ENCODE data around the gene MAGEA3. TPM values are rescaled to one million over a fixed set of nuclear protein-coding genes. Genes with fewer than 3 reads are reported as not detected.
A peak's percentile ranks its signal among the peaks of the same experiment; 100 is the strongest.
"Not testable (repeated sequence)": the region's sequence is repeated elsewhere in the genome, so short reads cannot be mapped to it uniquely, and the experiment has no call there.

Gene MAGEA3
- under 1 TPM in 3 of 8 experiments, not detected in 5; 0.11 to 1.00 (median 0.14) TPM for total RNA-seq

GRCh38 chrX:152697952-152698931, at the start of gene MAGEA3:
MAGEA3 (plus strand) TSS chrX:152698794; CDS start chrX:152700833, 2,039 bp downstream.
- H3K27ac ChIP-seq; H3K4me3 ChIP-seq; ATAC-seq (replicated peaks in 6 of 8); in situ Hi-C loops (cut with MboI; ENCODE audit: low pct_unique_long_range_greater_than_20kb in 2 of 9, low sequenced_read_pairs in 9 of 9, unreplicated experiment in 9 of 9); H3K4me1 ChIP-seq (replicated peaks in 1 of 2): not testable (repeated sequence)
- WGBS, 10 experiments, result no CpG with 5 or more reads among the region's 34 CpGs

GRCh38 chrX:152652060-152652459, 46.5 kb upstream of the MAGEA3 start:
- in situ Hi-C loops (cut with MboI; ENCODE audit: low pct_unique_long_range_greater_than_20kb in 2 of 9, low sequenced_read_pairs in 9 of 9, unreplicated experiment in 9 of 9), result loop anchor here in 1 of 9 experiments (25.0 kb wide), 1 partner anchor 160 kb away; no protein-coding TSS in a partner anchor
- ATAC-seq (replicated peaks in 6 of 8), result no peak
- Histone ChIP-seq H3K4me3 (no peak overlapping the region), H3K4me1 (replicated peaks in 1 of 2) (no peaks in the 10 kb centered on the region), H3K27ac (no peak overlapping the region)
- WGBS, 10 experiments, result 67% methylated on average over 5 of the region's 6 CpGs; no CpG with 5 or more reads in 9 of the 10 experiments

- ATAC-seq (replicated peaks in 6 of 8), result no peak
- H3K4me3 ChIP-seq, result no peak overlapping the region
- 91% methylated on average over 9 of the region's 16 CpGs; no CpG with 5 or more reads in 9 of the 10 experiments for WGBS, 10 experiments
- no peaks in the 10 kb centered on the region for H3K4me1 ChIP-seq (replicated peaks in 1 of 2)
- no peak overlapping the region for H3K27ac ChIP-seq
- in situ Hi-C loops (cut with MboI; ENCODE audit: low pct_unique_long_range_greater_than_20kb in 2 of 9, low sequenced_read_pairs in 9 of 9, unreplicated experiment in 9 of 9), result loop anchor here in 1 of 9 experiments (25.0 kb wide), 1 partner anchor 160 kb away; no protein-coding TSS in a partner anchor
Observed at GRCh38 chrX:152652467-152652866, 46.1 kb upstream of the MAGEA3 start.

- Histone ChIP-seq H3K4me3 (no peak overlapping the region), H3K27ac (no peak overlapping the region), H3K4me1 (replicated peaks in 1 of 2) (no peaks in the 10 kb centered on the region)
- in situ Hi-C loops (cut with MboI; ENCODE audit: low pct_unique_long_range_greater_than_20kb in 2 of 9, low sequenced_read_pairs in 9 of 9, unreplicated experiment in 9 of 9), result loop anchor here in 1 of 9 experiments (25.0 kb wide), 1 partner anchor 156 kb away; no protein-coding TSS in a partner anchor
- no peak for ATAC-seq (replicated peaks in 6 of 8)
- WGBS, 10 experiments, result 31 to 43% methylated on average over 4 of the region's 4 CpGs; no CpG with 5 or more reads in 8 of the 10 experiments
Observed at GRCh38 chrX:152656087-152656486, 42.5 kb upstream of the MAGEA3 start.

- no peaks in the 10 kb centered on the region for H3K4me1 ChIP-seq (replicated peaks in 1 of 2)
- no peak overlapping the region for H3K27ac ChIP-seq
- in situ Hi-C loops (cut with MboI; ENCODE audit: low pct_unique_long_range_greater_than_20kb in 2 of 9, low sequenced_read_pairs in 9 of 9, unreplicated experiment in 9 of 9), result loop anchor here in 1 of 9 experiments (25.0 kb wide), 1 partner anchor 155 kb away; no protein-coding TSS in a partner anchor
- 0 to 100% (median 68%) methylated on average over 1 to 7 of the region's 7 CpGs; no CpG with 5 or more reads in 3 of the 10 experiments for WGBS, 10 experiments
- ATAC-seq (replicated peaks in 6 of 8), result no peak
- H3K4me3 ChIP-seq, result no peak overlapping the region
Observed at GRCh38 chrX:152656890-152657289, 41.7 kb upstream of the MAGEA3 start.

GRCh38 chrX:152658302-152658701, 40.3 kb upstream of the MAGEA3 start:
- no peak overlapping the region for H3K4me3 ChIP-seq
- H3K27ac ChIP-seq, result no peak overlapping the region
- H3K4me1 ChIP-seq (replicated peaks in 1 of 2), result no peaks in the 10 kb centered on the region
- no peak for ATAC-seq (replicated peaks in 6 of 8)
- WGBS, 10 experiments, result 47% methylated on average over 2 of the region's 2 CpGs; no CpG with 5 or more reads in 9 of the 10 experiments
- in situ Hi-C loops (cut with MboI; ENCODE audit: low pct_unique_long_range_greater_than_20kb in 2 of 9, low sequenced_read_pairs in 9 of 9, unreplicated experiment in 9 of 9), result loop anchor here in 1 of 9 experiments (25.0 kb wide), 1 partner anchor 154 kb away; no protein-coding TSS in a partner anchor

GRCh38 chrX:152663086-152663485, 35.5 kb upstream of the MAGEA3 start:
- H3K4me3 ChIP-seq, result no peak overlapping the region
- no peaks in the 10 kb centered on the region for H3K4me1 ChIP-seq (replicated peaks in 1 of 2)
- in situ Hi-C loops (cut with MboI; ENCODE audit: low pct_unique_long_range_greater_than_20kb in 2 of 9, low sequenced_read_pairs in 9 of 9, unreplicated experiment in 9 of 9), result loop anchor here in 1 of 9 experiments (25.0 kb wide), 1 partner anchor 149 kb away; no protein-coding TSS in a partner anchor
- ATAC-seq (replicated peaks in 6 of 8), result no peak
- H3K27ac ChIP-seq, result no peak overlapping the region
- WGBS, 10 experiments, result 3 to 94% (median 44%) methylated on average over 2 to 3 of the region's 4 CpGs; no CpG with 5 or more reads in 7 of the 10 experiments

GRCh38 chrX:152674135-152674534, 24.5 kb upstream of the MAGEA3 start:
- no peak overlapping the region for H3K4me3 ChIP-seq
- no peaks in the 10 kb centered on the region for H3K4me1 ChIP-seq (replicated peaks in 1 of 2)
- no peak overlapping the region for H3K27ac ChIP-seq
- WGBS, 10 experiments, result 0 to 100% (median 56%) methylated on average over 1 to 2 of the region's 2 CpGs; no CpG with 5 or more reads in 4 of the 10 experiments
- in situ Hi-C loops (cut with MboI; ENCODE audit: low pct_unique_long_range_greater_than_20kb in 2 of 9, low sequenced_read_pairs in 9 of 9, unreplicated experiment in 9 of 9), result loop anchor here in 1 of 9 experiments (25.0 kb wide), 1 partner anchor 138 kb away; no protein-coding TSS in a partner anchor
- no peak for ATAC-seq (replicated peaks in 6 of 8)

- H3K4me1 ChIP-seq (replicated peaks in 1 of 2); ATAC-seq (replicated peaks in 6 of 8); H3K4me3 ChIP-seq; H3K27ac ChIP-seq: not testable (repeated sequence)
- in situ Hi-C loops (cut with MboI; ENCODE audit: low pct_unique_long_range_greater_than_20kb in 2 of 9, low sequenced_read_pairs in 9 of 9, unreplicated experiment in 9 of 9), result loop anchor here in 1 of 9 experiments (25.0 kb wide), 1 partner anchor 138 kb away; no protein-coding TSS in a partner anchor
- WGBS, 10 experiments, result 0 to 20% methylated on average over 1 of the region's 3 CpGs; no CpG with 5 or more reads in 8 of the 10 experiments
Observed at GRCh38 chrX:152674652-152675051, 23.9 kb upstream of the MAGEA3 start.

- peak in 3 of 8 experiments; percentile 56 to 85 (median 65) for ATAC-seq (replicated peaks in 6 of 8)
- no CpG with 5 or more reads among the region's 3 CpGs for WGBS, 10 experiments
- H3K4me3 ChIP-seq; H3K27ac ChIP-seq; in situ Hi-C loops (cut with MboI; ENCODE audit: low pct_unique_long_range_greater_than_20kb in 2 of 9, low sequenced_read_pairs in 9 of 9, unreplicated experiment in 9 of 9); H3K4me1 ChIP-seq (replicated peaks in 1 of 2): not testable (repeated sequence)
Observed at GRCh38 chrX:152681012-152681411, 17.6 kb upstream of the MAGEA3 start.

GRCh38 chrX:152700390-152700789, 1.8 kb downstream of the MAGEA3 start:
- no CpG with 5 or more reads among the region's 5 CpGs for WGBS, 10 experiments
- H3K4me1 ChIP-seq (replicated peaks in 1 of 2); H3K4me3 ChIP-seq; ATAC-seq (replicated peaks in 6 of 8); H3K27ac ChIP-seq; in situ Hi-C loops (cut with MboI; ENCODE audit: low pct_unique_long_range_greater_than_20kb in 2 of 9, low sequenced_read_pairs in 9 of 9, unreplicated experiment in 9 of 9): not testable (repeated sequence)

- H3K4me1 ChIP-seq (replicated peaks in 1 of 2); H3K27ac ChIP-seq; ATAC-seq (replicated peaks in 6 of 8); in situ Hi-C loops (cut with MboI; ENCODE audit: low pct_unique_long_range_greater_than_20kb in 2 of 9, low sequenced_read_pairs in 9 of 9, unreplicated experiment in 9 of 9); H3K4me3 ChIP-seq: not testable (repeated sequence)
- no CpG with 5 or more reads among the region's 7 CpGs for WGBS, 10 experiments
Observed at GRCh38 chrX:152706500-152706899, 7.9 kb downstream of the MAGEA3 start.

- ATAC-seq (replicated peaks in 6 of 8); H3K27ac ChIP-seq; H3K4me3 ChIP-seq; in situ Hi-C loops (cut with MboI; ENCODE audit: low pct_unique_long_range_greater_than_20kb in 2 of 9, low sequenced_read_pairs in 9 of 9, unreplicated experiment in 9 of 9); H3K4me1 ChIP-seq (replicated peaks in 1 of 2): not testable (repeated sequence)
- no CpG with 5 or more reads among the region's 2 CpGs for WGBS, 10 experiments
Observed at GRCh38 chrX:152709173-152709572, 10.6 kb downstream of the MAGEA3 start, which contains the start of gene CSAG2. CSAG2 (minus strand) TSS chrX:152709273; CDS start chrX:152709112, 161 bp downstream.

Data from motor neuron (in vitro differentiated cells).